GM23338 (cell line): ENCODE measurements around the gene TMEM219. TPM values are rescaled to one million over a fixed set of nuclear protein-coding genes. Genes with fewer than 3 reads are reported as not detected.

Experiments used
- ATAC-seq: fragments of 200-7000 bp; cut with Tn5 transposase; 3 replicates; pipeline ENCODE4 v1.9.1; 2020
- DNase-seq: peaks from one replicate; pipeline ENCODE4 v3.0.0-alpha.2; 2015; ENCODE audit warnings: low spot score
- H2AFZ ChIP-seq: fragments of 200-600 bp; sonication (generic); 2 replicates; pipeline ENCODE4 v1.8.0; 2016; ENCODE audit warnings: antibody characterized with exemption, mild to moderate bottlenecking, moderate library complexity
- H3F3A ChIP-seq: fragments of 200-600 bp; sonication (generic); replicated peaks from 2 replicates; pipeline ENCODE4 v1.8.0; 2017; ENCODE audit warnings: antibody characterized with exemption, mixed run types, low read depth
- H3K27ac ChIP-seq: fragments of 200-600 bp; sonication (generic); 2 replicates; pipeline ENCODE4 v1.6.1; 2016; ENCODE audit warnings: low read depth
- H3K27me3 ChIP-seq: fragments of 200-600 bp; sonication (generic); 2 replicates; pipeline ENCODE4 v1.8.0; 2016; ENCODE audit warnings: mild to moderate bottlenecking, mixed run types, moderate library complexity; ENCODE audit not compliant: insufficient read depth
- H3K36me3 ChIP-seq: fragments of 200-600 bp; sonication (generic); 2 replicates; pipeline ENCODE4 v1.8.0; 2016; ENCODE audit warnings: mild to moderate bottlenecking; ENCODE audit not compliant: insufficient read depth
- H3K4me1 ChIP-seq: fragments of 200-600 bp; sonication (generic); 2 replicates; pipeline ENCODE4 v1.8.0; 2016; ENCODE audit warnings: mild to moderate bottlenecking, moderate library complexity; ENCODE audit not compliant: insufficient read depth
- H3K4me2 ChIP-seq: fragments of 200-600 bp; sonication (generic); 2 replicates; pipeline ENCODE4 v1.7.1; 2017; ENCODE audit warnings: mixed run types
- H3K4me3 ChIP-seq: fragments of 200-600 bp; sonication (generic); 2 replicates; pipeline ENCODE4 v1.6.1; 2016; ENCODE audit warnings: mixed run types
- H3K79me2 ChIP-seq: fragments of 200-600 bp; sonication (generic); replicated peaks from 2 replicates; pipeline ENCODE4 v1.8.0; 2017; ENCODE audit warnings: mild to moderate bottlenecking; ENCODE audit not compliant: insufficient read depth
- H3K9me2 ChIP-seq: fragments of 200-600 bp; sonication (generic); 2 replicates; pipeline ENCODE4 v1.8.0; 2017; ENCODE audit not compliant: insufficient read depth
- H4K20me1 ChIP-seq: fragments of 200-600 bp; sonication (generic); replicated peaks from 2 replicates; pipeline ENCODE4 v1.8.0; 2017; ENCODE audit warnings: mild to moderate bottlenecking; ENCODE audit not compliant: insufficient read depth
- H3K27ac Mint-ChIP-seq: 2 replicates; pipeline ENCODE4 v1.8.0; 2020; ENCODE audit warnings: inconsistent platforms, mild to moderate bottlenecking, moderate library complexity, mixed read lengths
- H3K27me3 Mint-ChIP-seq: 3 replicates; pipeline ENCODE4 v1.8.0; 2022; ENCODE audit warnings: low read depth, mild to moderate bottlenecking, moderate library complexity, mixed read lengths, inconsistent platforms; ENCODE audit not compliant: insufficient read depth, poor library complexity
- H3K36me3 Mint-ChIP-seq: 3 replicates; pipeline ENCODE4 v1.8.0; 2021; ENCODE audit warnings: low read depth, mild to moderate bottlenecking, inconsistent platforms, moderate library complexity, mixed read lengths
- H3K4me1 Mint-ChIP-seq: 3 replicates; pipeline ENCODE4 v1.8.0; 2020; ENCODE audit warnings: mild to moderate bottlenecking, inconsistent platforms, mixed read lengths
- H3K4me3 Mint-ChIP-seq: 3 replicates; pipeline ENCODE4 v1.8.0; 2021; ENCODE audit warnings: moderate library complexity, mild to moderate bottlenecking, inconsistent platforms, mixed read lengths
- H3K9me3 Mint-ChIP-seq: 3 replicates; pipeline ENCODE4 v1.8.0; 2020; ENCODE audit warnings: moderate library complexity, mild to moderate bottlenecking, inconsistent platforms, mixed read lengths
- CREB1 ChIP-seq: fragments of 250-450 bp; sonication (Bioruptor Pico); IDR thresholded peaks from 2 replicates; pipeline ENCODE4 v1.5.0; 2020; ENCODE audit warnings: low read depth, mild to moderate bottlenecking, moderate library complexity
- CTCF ChIP-seq, 2 experiments: fragments of 200-600 bp in 1 of 2; sonication (generic) in 1 of 2; conservative IDR thresholded peaks; 2 replicates each; pipeline versions ENCODE4 v1.5.1 to v1.6.1; 2016 to 2017; ENCODE audit warnings: antibody characterized with exemption in 2 of 2, low read depth in 2 of 2, mild to moderate bottlenecking in 2 of 2, moderate library complexity in 1 of 2
- EZH2 ChIP-seq: fragments of 200-600 bp; sonication (generic); IDR thresholded peaks from one replicate; pipeline ENCODE4 v1.8.0; 2017; ENCODE audit warnings: antibody characterized with exemption, mild to moderate bottlenecking, low read depth; ENCODE audit not compliant: unreplicated experiment
- NANOG ChIP-seq: IDR thresholded peaks from 2 replicates; pipeline ENCODE4 v1.6.1; 2016; ENCODE audit warnings: antibody characterized with exemption, borderline replicate concordance
- REST ChIP-seq: IDR thresholded peaks from one replicate; pipeline ENCODE4 v1.6.1; 2018; ENCODE audit warnings: antibody characterized with exemption; ENCODE audit not compliant: unreplicated experiment
- STAT1 ChIP-seq: IDR thresholded peaks from one replicate; pipeline ENCODE4 v1.6.1; 2016; ENCODE audit warnings: antibody characterized with exemption; ENCODE audit not compliant: unreplicated experiment
- ZNF114 ChIP-seq: fragments of 250-450 bp; sonication (Bioruptor Pico); IDR thresholded peaks from 2 replicates; pipeline ENCODE4 v1.5.0; 2020; ENCODE audit warnings: mild to moderate bottlenecking, moderate library complexity
- ZNF331 ChIP-seq: fragments of 250-450 bp; sonication (Bioruptor Pico); IDR thresholded peaks from 2 replicates; pipeline ENCODE4 v1.5.0; 2020; ENCODE audit warnings: low read depth, mild to moderate bottlenecking, moderate library complexity
- polyA plus RNA-seq: library from polyadenylated mRNA; unstranded; fragments of >200 nt; fragmentation: Nextera tagmentation; extraction: Ambion mirVana; gene quantifications from 2 replicates; pipeline ENCODE4 v1.2.1, GENCODE V29; 2016
- total RNA-seq: library from RNA; depleted of rRNA; stranded (reverse); fragments of >200 nt; shearing (Covaris generic); gene quantifications from 2 replicates; pipeline ENCODE4 v1.2.3, GENCODE V29; 2014
- TF ChIP-seq, protein P1 (sequence below): IDR thresholded peaks from 2 replicates; pipeline ENCODE4 v1.6.1; 2016; ENCODE audit warnings: antibody characterized with exemption

The TMEM219 gene
- total and polyA plus RNA-seq, 2 experiments from 2014 or later = 50.0 to 82.3 TPM

DNA sequence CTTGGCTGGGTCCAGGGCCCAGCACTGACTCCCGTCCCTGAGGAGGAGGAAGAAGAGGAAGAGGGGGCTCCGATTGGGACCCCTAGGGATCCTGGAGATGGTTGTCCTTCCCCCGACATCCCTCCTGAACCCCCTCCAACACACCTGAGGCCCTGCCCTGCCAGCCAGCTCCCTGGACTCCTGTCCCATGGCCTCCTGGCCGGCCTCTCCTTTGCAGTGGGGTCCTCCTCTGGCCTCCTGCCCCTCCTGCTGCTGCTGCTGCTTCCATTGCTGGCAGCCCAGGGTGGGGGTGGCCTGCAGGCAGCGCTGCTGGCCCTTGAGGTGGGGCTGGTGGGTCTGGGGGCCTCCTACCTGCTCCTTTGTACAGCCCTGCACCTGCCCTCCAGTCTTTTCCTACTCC lies 25.1 kb downstream of the TMEM219 start (continued):
- TF ChIP-seq CREB1 (CRISPR knock-in tag) = no peak
- no peak for TF ChIP-seq REST
- TF ChIP-seq STAT1 = no peak
- TF ChIP-seq, protein P1, sequence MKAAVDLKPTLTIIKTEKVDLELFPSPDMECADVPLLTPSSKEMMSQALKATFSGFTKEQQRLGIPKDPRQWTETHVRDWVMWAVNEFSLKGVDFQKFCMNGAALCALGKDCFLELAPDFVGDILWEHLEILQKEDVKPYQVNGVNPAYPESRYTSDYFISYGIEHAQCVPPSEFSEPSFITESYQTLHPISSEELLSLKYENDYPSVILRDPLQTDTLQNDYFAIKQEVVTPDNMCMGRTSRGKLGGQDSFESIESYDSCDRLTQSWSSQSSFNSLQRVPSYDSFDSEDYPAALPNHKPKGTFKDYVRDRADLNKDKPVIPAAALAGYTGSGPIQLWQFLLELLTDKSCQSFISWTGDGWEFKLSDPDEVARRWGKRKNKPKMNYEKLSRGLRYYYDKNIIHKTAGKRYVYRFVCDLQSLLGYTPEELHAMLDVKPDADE = no peak
- no peak for TF ChIP-seq EZH2
- no peak for TF ChIP-seq CTCF (conservative IDR thresholded peaks at IDR 0.05; ENCODE audit: low read depth in 2 of 2)

GRCh38 chr16:29987371-29988085 lies 25.6 kb downstream of the TMEM219 start:
- DNase-seq = no peak
- no peak overlapping the region for H3K4me3 Mint-ChIP-seq
- TF ChIP-seq NANOG (no peak), CTCF (conservative IDR thresholded peaks at IDR 0.05; ENCODE audit: low read depth in 2 of 2) (no peak), ZNF114 (CRISPR knock-in tag) (no peak), REST (no peak), CREB1 (CRISPR knock-in tag) (no peak), ZNF331 (CRISPR knock-in tag) (no peak)
- TF ChIP-seq, protein P1 = no peak

More at GRCh38 chr16:29987371-29988085, 25.6 kb downstream of the TMEM219 start:
- H4K20me1 ChIP-seq = no peaks in the 10 kb centered on the region; the same call in 1 of the 2 replicates
- H2AFZ ChIP-seq = no peak overlapping the region
- H3K4me3 ChIP-seq = no peak overlapping the region
- no peak overlapping the region for H3K27ac ChIP-seq
- peaks cover 12% of the 10 kb centered on the region for H3K36me3 ChIP-seq
- Mint-ChIP-seq H3K9me3 (no peaks in the 10 kb centered on the region; the same call in 1 of the 3 replicates), H3K27me3 (peaks cover 3% of the 10 kb centered on the region), H3K27ac (no peak overlapping the region), H3K4me1 (no peaks in the 10 kb centered on the region; the same call in 2 of the 3 replicates), H3K36me3 (peaks cover 71% of the 10 kb centered on the region)
- ATAC-seq = no peak
- no peaks in the 10 kb centered on the region for H3K4me1 ChIP-seq
- H3K27me3 ChIP-seq = no peaks in the 10 kb centered on the region
- no peak overlapping the region for H3K4me2 ChIP-seq
- no peaks in the 10 kb centered on the region for H3K9me2 ChIP-seq
- H3F3A ChIP-seq = no peaks in the 10 kb centered on the region
- no peaks in the 10 kb centered on the region for H3K79me2 ChIP-seq
